Trophoblast cell (in vitro differentiated cells and primary cell): ENCODE results near the gene C7orf25.
A peak's percentile ranks its signal among the peaks of the same experiment; 100 is the strongest.

Source experiments
- DNase-seq, 2 donors: peaks; one replicate each; pipeline ENCODE4 v3.0.0-alpha.2; 2016
- H2AFZ ChIP-seq: 2 replicates; pipeline ENCODE4 v1.6.1; 2013; ENCODE audit warnings: low read length, moderate library complexity, mild to moderate bottlenecking; ENCODE audit not compliant: insufficient read depth, poor library complexity
- H2AK5ac ChIP-seq: 2 replicates; pipeline ENCODE4 v1.6.1; 2013; ENCODE audit warnings: mild to moderate bottlenecking, low read length
- H2BK120ac ChIP-seq: 2 replicates; pipeline ENCODE4 v1.6.1; 2013; ENCODE audit warnings: low read length, mild to moderate bottlenecking, moderate library complexity; ENCODE audit not compliant: insufficient read depth, poor library complexity
- H2BK12ac ChIP-seq: 2 replicates; pipeline ENCODE4 v1.6.1; 2013; ENCODE audit warnings: mild to moderate bottlenecking, low read length, moderate library complexity
- H2BK5ac ChIP-seq: 2 replicates; pipeline ENCODE4 v1.6.1; 2013; ENCODE audit warnings: low read length, low read depth, moderate library complexity, mild to moderate bottlenecking; ENCODE audit not compliant: poor library complexity
- H3K14ac ChIP-seq: 2 replicates; pipeline ENCODE4 v1.6.1; 2013; ENCODE audit warnings: mild to moderate bottlenecking, low read length
- H3K18ac ChIP-seq: 2 replicates; pipeline ENCODE4 v1.6.1; 2013; ENCODE audit warnings: mild to moderate bottlenecking, low read length
- H3K23ac ChIP-seq: 2 replicates; pipeline ENCODE4 v1.6.1; 2013; ENCODE audit warnings: low read length
- H3K27ac ChIP-seq: 2 replicates; pipeline ENCODE4 v1.5.1; 2013; ENCODE audit warnings: low read depth, mild to moderate bottlenecking, inconsistent platforms, low read length, moderate library complexity
- H3K27me3 ChIP-seq: 2 replicates; pipeline ENCODE4 v1.6.1; 2013; ENCODE audit warnings: inconsistent platforms, mild to moderate bottlenecking, low read length, moderate library complexity; ENCODE audit not compliant: insufficient read depth
- H3K36me3 ChIP-seq, 2 experiments: 1 replicate in 1 of 2; 2 replicates in 1 of 2; pipeline ENCODE4 v1.6.1; 2013; ENCODE audit warnings: low read length in 2 of 2, mild to moderate bottlenecking in 2 of 2, moderate library complexity in 1 of 2; ENCODE audit not compliant: insufficient read depth in 2 of 2, control insufficient read depth in 1 of 2
- H3K4ac ChIP-seq: 2 replicates; pipeline ENCODE4 v1.6.1; 2013; ENCODE audit warnings: low read depth, mild to moderate bottlenecking, low read length, moderate library complexity
- H3K4me1 ChIP-seq, 2 experiments: 1 replicate in 1 of 2; 2 replicates in 1 of 2; pipeline ENCODE4 v1.6.1; 2013; ENCODE audit warnings: low read length in 2 of 2, mild to moderate bottlenecking in 2 of 2, moderate library complexity in 1 of 2; ENCODE audit not compliant: insufficient read depth in 2 of 2, control insufficient read depth in 1 of 2
- H3K4me2 ChIP-seq: 2 replicates; pipeline ENCODE4 v1.6.1; 2013; ENCODE audit warnings: inconsistent platforms, mild to moderate bottlenecking, low read length, moderate library complexity
- H3K4me3 ChIP-seq: 2 replicates; pipeline ENCODE4 v1.5.1; 2013; ENCODE audit warnings: mild to moderate bottlenecking, low read depth, low read length, inconsistent platforms
- H3K79me1 ChIP-seq: one replicate; pipeline ENCODE4 v1.6.1; 2013; ENCODE audit warnings: low read length
- H3K79me2 ChIP-seq: 2 replicates; pipeline ENCODE4 v1.6.1; 2013; ENCODE audit warnings: low read length, mild to moderate bottlenecking; ENCODE audit not compliant: control insufficient read depth, insufficient read depth, poor library complexity
- H3K9ac ChIP-seq: 2 replicates; pipeline ENCODE4 v1.6.1; 2013; ENCODE audit warnings: mild to moderate bottlenecking, low read length
- H3K9me3 ChIP-seq: 2 replicates; pipeline ENCODE4 v1.6.1; 2013; ENCODE audit warnings: low read depth, mild to moderate bottlenecking, control low read depth, inconsistent platforms, low read length; ENCODE audit not compliant: insufficient read depth
- H4K12ac ChIP-seq: 2 replicates; pipeline ENCODE4 v1.6.1; 2013; ENCODE audit warnings: low read depth, mild to moderate bottlenecking, low read length, moderate library complexity
- H4K8ac ChIP-seq: 2 replicates; pipeline ENCODE4 v1.6.1; 2013; ENCODE audit warnings: low read depth, mild to moderate bottlenecking, low read length, moderate library complexity
- H4K91ac ChIP-seq: one replicate; pipeline ENCODE4 v1.6.1; 2013; ENCODE audit warnings: low read depth, mild to moderate bottlenecking, low read length, moderate library complexity
- WGBS: extraction: QIAGEN DNeasy Blood & Tissue Kit; methylation state at CpG from one replicate; pipeline ENCODE4 v1.1.7; 2013; ENCODE audit warnings: missing lambda C conversion rate; ENCODE audit not compliant: insufficient read length, insufficient coverage; ENCODE audit errors: extremely low coverage; 5-methylcytosine and 5-hydroxymethylcytosine counted together

Gene C7orf25

GRCh38 chr7:42915356-42915755, 3.5 kb upstream of the C7orf25 start:
- no peak overlapping the region for H2AFZ ChIP-seq
- no CpG with 5 or more reads among the region's 1 CpG for WGBS
- H3K36me3 ChIP-seq, result peaks cover 11 to 19% of the 10 kb centered on the region in 2 experiments
- H3K79me2 ChIP-seq, result peaks cover 6% of the 10 kb centered on the region
- no peaks in the 10 kb centered on the region for H3K27me3 ChIP-seq
- H4K12ac ChIP-seq, result no peak overlapping the region
- H4K91ac ChIP-seq, result no peak overlapping the region
- H3K14ac ChIP-seq, result no peak overlapping the region
- no peak overlapping the region for H3K4ac ChIP-seq
- H3K4me2 ChIP-seq, result no peak overlapping the region
- H2BK120ac ChIP-seq, result no peak overlapping the region
- H3K23ac ChIP-seq, result no peak overlapping the region
- no peak overlapping the region for H2BK12ac ChIP-seq
- no peak for DNase-seq
- no peak overlapping the region for H3K27ac ChIP-seq
- no peaks in the 10 kb centered on the region for H3K9me3 ChIP-seq
- no peak overlapping the region for H3K9ac ChIP-seq
- H3K79me1 ChIP-seq, result peaks cover 7% of the 10 kb centered on the region
- H2AK5ac ChIP-seq, result no peak overlapping the region
- H4K8ac ChIP-seq, result no peak overlapping the region
- no peak overlapping the region for H3K18ac ChIP-seq
- H2BK5ac ChIP-seq, result no peak overlapping the region
- H3K4me3 ChIP-seq, result no peak overlapping the region
- peaks cover 0 to 2% of the 10 kb centered on the region in 2 experiments for H3K4me1 ChIP-seq

- Histone ChIP-seq H4K8ac (no peak overlapping the region), H3K4me3 (no peak overlapping the region), H2BK120ac (no peak overlapping the region), H3K4me1 (peaks cover 0 to 2% of the 10 kb centered on the region in 2 experiments), H3K14ac (no peak overlapping the region), H3K27ac (no peak overlapping the region), H3K9me3 (no peaks in the 10 kb centered on the region), H2AK5ac (no peak overlapping the region), H3K9ac (no peak overlapping the region), H3K4me2 (no peak overlapping the region), H3K27me3 (no peaks in the 10 kb centered on the region), H3K36me3 (peaks cover 11 to 15% of the 10 kb centered on the region in 2 experiments), H3K23ac (no peak overlapping the region), H3K18ac (no peak overlapping the region), H2AFZ (no peak overlapping the region), H3K4ac (no peak overlapping the region), H2BK12ac (no peak overlapping the region), H4K91ac (no peak overlapping the region), H3K79me1 (peaks cover 7% of the 10 kb centered on the region), H2BK5ac (no peak overlapping the region), H4K12ac (no peak overlapping the region), H3K79me2 (peaks cover 6% of the 10 kb centered on the region)
- DNase-seq, result peak in 1 of 2 donors; percentile 15
- WGBS, result no CpG with 5 or more reads among the region's 5 CpGs
Measured at GRCh38 chr7:42914421-42915045, 2.7 kb upstream of the C7orf25 start.

GRCh38 chr7:42914009-42914408, 2.1 kb upstream of the C7orf25 start:
- Histone ChIP-seq H3K23ac (no peak overlapping the region), H3K27ac (no peak overlapping the region), H3K79me1 (peaks cover 7% of the 10 kb centered on the region), H3K9ac (no peak overlapping the region), H3K9me3 (no peaks in the 10 kb centered on the region), H3K79me2 (peaks cover 6% of the 10 kb centered on the region), H2AFZ (no peak overlapping the region), H3K4me2 (no peak overlapping the region), H3K4ac (no peak overlapping the region), H3K36me3 (peaks cover 11 to 15% of the 10 kb centered on the region in 2 experiments), H2BK12ac (no peak overlapping the region), H4K91ac (no peak overlapping the region), H3K4me1 (peaks cover 0 to 2% of the 10 kb centered on the region in 2 experiments), H2AK5ac (no peak overlapping the region), H2BK120ac (no peak overlapping the region), H3K18ac (no peak overlapping the region), H3K14ac (no peak overlapping the region), H3K4me3 (no peak overlapping the region), H4K12ac (no peak overlapping the region), H2BK5ac (no peak overlapping the region), H3K27me3 (no peaks in the 10 kb centered on the region), H4K8ac (no peak overlapping the region)
- WGBS, result no CpG with 5 or more reads among the region's 6 CpGs
- no peak for DNase-seq

- H3K14ac ChIP-seq, result no peak overlapping the region
- H3K4me3 ChIP-seq, result no peak overlapping the region
- no peaks in the 10 kb centered on the region for H3K9me3 ChIP-seq
- H3K27ac ChIP-seq, result no peak overlapping the region
- no peak overlapping the region for H4K8ac ChIP-seq
- no peak overlapping the region for H3K4me2 ChIP-seq
- H3K18ac ChIP-seq, result no peak overlapping the region
- H2BK12ac ChIP-seq, result no peak overlapping the region
- no peaks in the 10 kb centered on the region for H3K27me3 ChIP-seq
- H3K9ac ChIP-seq, result no peak overlapping the region
- H4K91ac ChIP-seq, result no peak overlapping the region
- H4K12ac ChIP-seq, result no peak overlapping the region
- peaks cover 0 to 2% of the 10 kb centered on the region in 2 experiments for H3K4me1 ChIP-seq
- H2AK5ac ChIP-seq, result no peak overlapping the region
- H2BK5ac ChIP-seq, result no peak overlapping the region
- no CpG with 5 or more reads among the region's 2 CpGs for WGBS
- no peak overlapping the region for H3K4ac ChIP-seq
- no peak for DNase-seq
- H3K79me1 ChIP-seq, result peaks cover 7% of the 10 kb centered on the region
- peaks cover 6% of the 10 kb centered on the region for H3K79me2 ChIP-seq
- peaks cover 10 to 14% of the 10 kb centered on the region in 2 experiments for H3K36me3 ChIP-seq
- no peak overlapping the region for H2AFZ ChIP-seq
- H2BK120ac ChIP-seq, result no peak overlapping the region
- no peak overlapping the region for H3K23ac ChIP-seq
Measured at GRCh38 chr7:42913591-42913990, 1.7 kb upstream of the C7orf25 start.
